Stomach (tissue), 9 donors: ENCODE data around the gene KCTD17. TPM values are rescaled to one million over a fixed set of nuclear protein-coding genes. Genes with fewer than 3 reads are reported as not detected.

ENCODE experiments used
- DNase-seq, 2 donors: peaks; one replicate each; pipeline versions ENCODE4 v3.0.0 to v3.0.0-alpha.2; 2013 to 2019
- H3K27ac ChIP-seq, 5 donors: fragments of 200-600 bp in 4 of 5; sonication (generic) in 4 of 5; one replicate each; pipeline ENCODE4 v1.5.1; 2013 to 2019; ENCODE audit warnings: mild to moderate bottlenecking in 1 of 5, moderate library complexity in 1 of 5
- H3K27me3 ChIP-seq, 3 donors: fragments of 200-600 bp; sonication (generic); one replicate each; pipeline ENCODE4 v1.5.1; 2017 to 2019; ENCODE audit warnings: mixed run types in 1 of 3
- H3K36me3 ChIP-seq, 4 donors: fragments of 200-600 bp; sonication (generic); 1 replicate in 3 of 4; 2 replicates in 1 of 4; pipeline ENCODE4 v1.5.1; 2016 to 2019
- H3K4me1 ChIP-seq, 4 donors: fragments of 200-600 bp; sonication (generic); one replicate each; pipeline ENCODE4 v1.5.1; 2016 to 2019
- H3K4me3 ChIP-seq, 4 donors: fragments of 200-600 bp; sonication (generic) in 3 of 4; one replicate each; pipeline ENCODE4 v1.5.1; 2016 to 2019; ENCODE audit warnings: mild to moderate bottlenecking in 1 of 4
- H3K9me3 ChIP-seq, 4 donors: fragments of 200-600 bp; sonication (generic); one replicate each; pipeline ENCODE4 v1.5.1; 2016 to 2019
- CTCF ChIP-seq, 7 experiments: fragments of 450-650 bp in 4 of 7; fragments of 200-600 bp in 3 of 7; sonication (generic) in 3 of 7; IDR thresholded peaks; one replicate each; pipeline ENCODE4 v1.5.1; 2016 to 2019; ENCODE audit warnings: antibody characterized with exemption in 7 of 7, control low read depth in 2 of 7, mild to moderate bottlenecking in 1 of 7
- EP300 ChIP-seq: sonication (generic); formaldehyde crosslinking; IDR thresholded peaks from one replicate; pipeline ENCODE4 v1.6.1; 2017; ENCODE audit warnings: antibody characterized with exemption
- POLR2A ChIP-seq, 4 donors: fragments of 450-650 bp; IDR thresholded peaks; one replicate each; pipeline ENCODE4 v1.6.1; 2016; ENCODE audit warnings: antibody characterized with exemption in 4 of 4, control low read depth in 2 of 4, mild to moderate bottlenecking in 1 of 4, moderate library complexity in 1 of 4
- POLR2AphosphoS5 ChIP-seq, 3 donors: sonication (generic); formaldehyde crosslinking; IDR thresholded peaks; one replicate each; pipeline ENCODE4 v1.6.1; 2016; ENCODE audit warnings: antibody characterized with exemption in 3 of 3
- WGBS, 5 donors: extraction: QIAGEN DNeasy Blood & Tissue Kit in 3 of 5; methylation state at CpG; one replicate each; pipeline versions ENCODE4 v1.1.5 to v1.1.7; 2013 to 2018; 5-methylcytosine and 5-hydroxymethylcytosine counted together
- intact Hi-C: fragments of 100-400 bp; cut with DNase I; formaldehyde crosslinking; loops from one replicate; pipeline ENCODE4 v1.15.1; 2023; ENCODE audit warnings: low total_unique reads
- polyA plus RNA-seq, 3 donors: library from polyadenylated mRNA; stranded (reverse); fragments of 200-250 nt; gene quantifications; one replicate each; pipeline ENCODE4 v1.2.3, GENCODE V29; 2013
- total RNA-seq, 5 donors: library from RNA; depleted of rRNA; stranded (reverse); fragments of >200 nt; gene quantifications; one replicate each; pipeline versions ENCODE4 v1.1.0 to v1.2.3, GENCODE V29; 2014 to 2016
- donor health status: healthy with polysubstance abuse.
- donor health status: Bipolar disorder and iron deficiency.
- donor health status: healthy.

KCTD17 gene
- total and polyA plus RNA-seq, 8 donors: 1.8 to 82.8 (median 9.2) TPM

- H3K27ac ChIP-seq: peak overlapping the region in 4 of 5 donors; percentile 10 to 97 (median 64)
- intact Hi-C loops: no loop called here
- WGBS, 5 donors: 37 to 68% (median 42%) methylated on average over 12 to 16 of the region's 16 CpGs
Observed at GRCh38 chr22:37022483-37023337, 28.8 kb upstream of the KCTD17 start.

GRCh38 chr22:37023743-37024338, 27.7 kb upstream of the KCTD17 start:
- intact Hi-C loops: no loop called here
- Histone ChIP-seq H3K36me3 (peaks cover 27 to 53% (median 49%) of the 10 kb centered on the region in 4 donors), H3K9me3 (no peaks in the 10 kb centered on the region), H3K4me1 (peaks cover 30 to 55% (median 51%) of the 10 kb centered on the region in 4 donors), H3K27ac (peak overlapping the region in 2 of 5 donors; percentile 8 to 34), H3K27me3 (no peaks in the 10 kb centered on the region), H3K4me3 (no peak overlapping the region)
- peak in 1 of 2 donors; percentile 69 for DNase-seq
- no peak for TF ChIP-seq EP300
- no peak for TF ChIP-seq CTCF (IDR thresholded peaks at IDR 0.05)
- no peak for TF ChIP-seq POLR2A (IDR thresholded peaks at IDR 0.05)
- no peak for TF ChIP-seq POLR2AphosphoS5 (IDR thresholded peaks at IDR 0.05)
- WGBS, 5 donors: 79 to 93% (median 85%) methylated on average over 32 to 34 of the region's 34 CpGs

More at GRCh38 chr22:37022483-37023337, 28.8 kb upstream of the KCTD17 start:
- DNase-seq: peak in 1 of 2 donors; percentile 44
- Histone ChIP-seq H3K9me3 (no peaks in the 10 kb centered on the region), H3K27me3 (no peaks in the 10 kb centered on the region), H3K4me3 (peak overlapping the region in 1 of 4 donors; percentile 0), H3K36me3 (peaks cover 20 to 42% (median 39%) of the 10 kb centered on the region in 4 donors), H3K4me1 (peaks cover 40 to 67% (median 62%) of the 10 kb centered on the region in 4 donors)
- TF ChIP-seq POLR2A (IDR thresholded peaks at IDR 0.05) (no peak), CTCF (IDR thresholded peaks at IDR 0.05) (no peak), EP300 (no peak), POLR2AphosphoS5 (IDR thresholded peaks at IDR 0.05) (no peak)

DNA sequence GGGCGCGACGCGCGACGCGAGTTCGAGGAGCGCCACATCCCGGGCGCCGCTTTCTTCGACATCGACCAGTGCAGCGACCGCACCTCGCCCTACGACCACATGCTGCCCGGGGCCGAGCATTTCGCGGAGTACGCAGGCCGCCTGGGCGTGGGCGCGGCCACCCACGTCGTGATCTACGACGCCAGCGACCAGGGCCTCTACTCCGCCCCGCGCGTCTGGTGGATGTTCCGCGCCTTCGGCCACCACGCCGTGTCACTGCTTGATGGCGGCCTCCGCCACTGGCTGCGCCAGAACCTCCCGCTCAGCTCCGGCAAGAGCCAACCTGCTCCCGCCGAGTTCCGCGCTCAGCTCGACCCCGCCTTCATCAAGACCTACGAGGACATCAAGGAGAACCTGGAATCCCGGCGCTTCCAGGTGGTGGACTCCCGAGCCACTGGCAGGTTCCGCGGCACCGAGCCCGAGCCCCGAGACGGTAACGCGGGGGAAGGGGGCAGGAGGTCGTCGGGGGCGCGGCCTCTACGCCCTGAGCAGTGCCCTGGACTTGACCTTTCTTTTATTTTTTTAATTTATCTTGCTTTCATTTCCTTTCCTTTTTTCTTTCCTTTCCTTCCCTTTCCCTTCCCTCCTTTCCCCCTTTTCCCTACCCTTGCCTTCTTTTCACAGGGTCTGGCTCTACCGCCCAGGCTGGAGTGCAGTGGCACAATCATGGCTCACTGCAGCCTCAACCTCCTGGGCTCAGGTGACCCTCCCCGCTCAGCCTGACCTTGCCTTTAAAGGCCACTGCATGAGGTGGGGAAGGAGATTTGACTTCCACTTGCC, 27.0 kb upstream of the KCTD17 start:
- intact Hi-C loops: no loop called here
- H3K9me3 ChIP-seq: no peaks in the 10 kb centered on the region
- no peaks in the 10 kb centered on the region for H3K27me3 ChIP-seq
- no peak overlapping the region for H3K4me3 ChIP-seq
- peaks cover 30 to 54% (median 50%) of the 10 kb centered on the region in 4 donors for H3K4me1 ChIP-seq
- peaks cover 34 to 60% (median 57%) of the 10 kb centered on the region in 4 donors for H3K36me3 ChIP-seq
- TF ChIP-seq CTCF (IDR thresholded peaks at IDR 0.05) (no peak), EP300 (no peak), POLR2A (IDR thresholded peaks at IDR 0.05) (no peak), POLR2AphosphoS5 (IDR thresholded peaks at IDR 0.05) (no peak)
- peak overlapping the region in 1 of 5 donors; percentile 32 for H3K27ac ChIP-seq
- WGBS, 5 donors: 84 to 92% (median 91%) methylated on average over 64 to 71 of the region's 71 CpGs
- DNase-seq: no peak
